SU-DHL-6 (cell line): Measurements from ENCODE around the gene NOL3.

Experiments
- H2AFZ ChIP-seq: fragments of 200-600 bp; sonication (generic); 2 replicates; pipeline ENCODE4 v1.6.1; 2014; ENCODE audit warnings: low read depth, mild to moderate bottlenecking, moderate library complexity, mixed read lengths, antibody characterized with exemption, low read length; ENCODE audit not compliant: severe bottlenecking
- H3F3A ChIP-seq: fragments of 200-600 bp; shearing (Covaris generic); 2 replicates; pipeline ENCODE4 v1.6.0; 2016; ENCODE audit warnings: antibody characterized with exemption, mild to moderate bottlenecking; ENCODE audit not compliant: insufficient read depth
- H3K27ac ChIP-seq: fragments of 200-600 bp; sonication (generic); 2 replicates; pipeline ENCODE4 v1.5.1; 2016; ENCODE audit warnings: low read depth, mild to moderate bottlenecking, low read length, moderate library complexity, mixed read lengths
- H3K27me3 ChIP-seq: fragments of 200-600 bp; sonication (generic), shearing (Covaris generic); 2 replicates; pipeline ENCODE4 v1.6.0; 2014; ENCODE audit warnings: mild to moderate bottlenecking, low read length
- H3K36me3 ChIP-seq: fragments of 200-600 bp; sonication (generic); 2 replicates; pipeline ENCODE4 v1.6.1; 2014; ENCODE audit warnings: mild to moderate bottlenecking, low read length, mixed read lengths
- H3K4me2 ChIP-seq: fragments of 300-600, 200-600 bp; shearing (Covaris generic), sonication (generic); 2 replicates; pipeline ENCODE4 v1.6.0; 2014; ENCODE audit warnings: low read length, low read depth, mild to moderate bottlenecking; ENCODE audit not compliant: poor library complexity, severe bottlenecking
- H3K4me3 ChIP-seq: fragments of 200-600 bp; sonication (generic); 2 replicates; pipeline ENCODE4 v1.5.1; 2014; ENCODE audit warnings: antibody characterized with exemption, low read length, mild to moderate bottlenecking, mixed read lengths; ENCODE audit not compliant: insufficient read depth, poor library complexity, severe bottlenecking
- H3K79me2 ChIP-seq: fragments of 200-600 bp; sonication (generic); 2 replicates; pipeline ENCODE4 v1.6.1; 2014; ENCODE audit warnings: mild to moderate bottlenecking, low read length, moderate library complexity; ENCODE audit not compliant: insufficient read depth
- H3K9ac ChIP-seq: fragments of 200-600 bp; sonication (generic); 2 replicates; pipeline ENCODE4 v1.7.0; 2014; ENCODE audit warnings: mild to moderate bottlenecking, low read length
- H3K9me2 ChIP-seq: fragments of 200-600 bp; sonication (generic); replicated peaks from 2 replicates; pipeline ENCODE4 v1.6.1; 2014; ENCODE audit warnings: low read length; ENCODE audit not compliant: insufficient read depth
- H3K9me3 ChIP-seq: fragments of 200-600 bp; sonication (generic); 2 replicates; pipeline ENCODE4 v1.6.1; 2014; ENCODE audit warnings: low read length, mixed read lengths; ENCODE audit not compliant: insufficient read depth
- H4K20me1 ChIP-seq: fragments of 200-600 bp; sonication (generic); 2 replicates; pipeline ENCODE4 v1.6.1; 2014; ENCODE audit warnings: low read depth, mild to moderate bottlenecking, antibody characterized with exemption, low read length, moderate library complexity, mixed read lengths
- EZH2phosphoT487 ChIP-seq: fragments of 200-600 bp; sonication (generic), shearing (Covaris generic); conservative IDR thresholded peaks from 2 replicates; pipeline ENCODE4 v1.6.1; 2018; ENCODE audit warnings: mild to moderate bottlenecking, antibody characterized with exemption, low read length, moderate library complexity, mixed read lengths
- TF ChIP-seq, protein P1 (sequence below): fragments of 200-600 bp; sonication (generic); IDR thresholded peaks from one replicate; pipeline ENCODE4 v1.5.1; 2017; ENCODE audit warnings: antibody characterized with exemption, mild to moderate bottlenecking, low read length, moderate library complexity; ENCODE audit not compliant: insufficient read depth, poor library complexity, severe bottlenecking

The NOL3 gene

DNA sequence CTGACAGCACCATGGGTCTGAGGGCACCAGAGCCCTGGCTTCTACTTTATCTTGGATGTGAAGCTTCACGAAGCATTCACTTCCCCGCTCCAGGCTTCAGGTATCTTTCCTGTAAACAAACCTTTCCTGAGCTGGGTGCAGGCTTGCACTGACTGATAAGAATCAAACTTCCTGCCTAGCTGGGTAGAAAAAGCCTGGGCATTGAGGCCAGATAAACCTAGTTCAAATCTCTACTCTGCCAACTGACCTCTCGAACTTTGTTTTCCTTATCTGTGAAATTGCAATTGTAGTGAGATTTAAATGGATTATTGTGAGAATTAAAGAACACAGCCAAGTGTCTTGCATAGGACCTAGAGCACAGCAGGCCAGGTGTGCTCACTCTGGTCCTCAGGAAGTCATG is 53.7 kb downstream of the NOL3 start:
- Histone ChIP-seq H3K9me3 (no peaks in the 10 kb centered on the region), H2AFZ (no peak overlapping the region), H3K27me3 (no peaks in the 10 kb centered on the region), H3K4me3 (no peak overlapping the region), H3K36me3 (no peaks in the 10 kb centered on the region), H4K20me1 (no peaks in the 10 kb centered on the region), H3K27ac (no peak overlapping the region), H3K4me2 (no peak overlapping the region), H3K9me2 (no peaks in the 10 kb centered on the region), H3K9ac (no peak overlapping the region), H3F3A (no peaks in the 10 kb centered on the region), H3K79me2 (peaks cover 11% of the 10 kb centered on the region)
- TF ChIP-seq EZH2phosphoT487, result no peak
- TF ChIP-seq, protein P1, sequence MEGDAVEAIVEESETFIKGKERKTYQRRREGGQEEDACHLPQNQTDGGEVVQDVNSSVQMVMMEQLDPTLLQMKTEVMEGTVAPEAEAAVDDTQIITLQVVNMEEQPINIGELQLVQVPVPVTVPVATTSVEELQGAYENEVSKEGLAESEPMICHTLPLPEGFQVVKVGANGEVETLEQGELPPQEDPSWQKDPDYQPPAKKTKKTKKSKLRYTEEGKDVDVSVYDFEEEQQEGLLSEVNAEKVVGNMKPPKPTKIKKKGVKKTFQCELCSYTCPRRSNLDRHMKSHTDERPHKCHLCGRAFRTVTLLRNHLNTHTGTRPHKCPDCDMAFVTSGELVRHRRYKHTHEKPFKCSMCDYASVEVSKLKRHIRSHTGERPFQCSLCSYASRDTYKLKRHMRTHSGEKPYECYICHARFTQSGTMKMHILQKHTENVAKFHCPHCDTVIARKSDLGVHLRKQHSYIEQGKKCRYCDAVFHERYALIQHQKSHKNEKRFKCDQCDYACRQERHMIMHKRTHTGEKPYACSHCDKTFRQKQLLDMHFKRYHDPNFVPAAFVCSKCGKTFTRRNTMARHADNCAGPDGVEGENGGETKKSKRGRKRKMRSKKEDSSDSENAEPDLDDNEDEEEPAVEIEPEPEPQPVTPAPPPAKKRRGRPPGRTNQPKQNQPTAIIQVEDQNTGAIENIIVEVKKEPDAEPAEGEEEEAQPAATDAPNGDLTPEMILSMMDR, result no peak
